Brain microvascular endothelial cell (primary cell): ENCODE measurements around the gene P2RY2.

Experiments
- DNase-seq: peaks from one replicate; pipeline ENCODE4 v3.0.0-alpha.2; 2020
- H3K27ac ChIP-seq: fragments of 250-450 bp; sonication (Bioruptor Pico); 2 replicates; pipeline ENCODE4 v1.5.1; 2020; ENCODE audit warnings: mild to moderate bottlenecking, moderate library complexity
- H3K27me3 ChIP-seq: fragments of 250-450 bp; sonication (Bioruptor Pico); replicated peaks from 2 replicates; pipeline ENCODE4 v1.5.1; 2020; ENCODE audit warnings: mild to moderate bottlenecking
- H3K36me3 ChIP-seq: fragments of 250-450 bp; sonication (Bioruptor Pico); replicated peaks from 2 replicates; pipeline ENCODE4 v1.5.1; 2020; ENCODE audit warnings: mild to moderate bottlenecking
- H3K4me3 ChIP-seq: 2 replicates; pipeline ENCODE4 v1.5.1; 2011; ENCODE audit warnings: low read depth, mild to moderate bottlenecking, control low read depth, low read length, moderate library complexity
- CTCF ChIP-seq: IDR thresholded peaks from 2 replicates; pipeline ENCODE4 v1.5.1; 2011; ENCODE audit warnings: low read depth, mild to moderate bottlenecking, moderate library complexity, low read length, control low read depth, inconsistent platforms; ENCODE audit errors: missing control alignments
- in situ Hi-C: cut with HindIII; loops from 2 replicates; pipeline ENCODE4 v1.10.0; 2017; ENCODE audit warnings: low sequenced_read_pairs, low pct_ligation_motif_present

The P2RY2 gene

GRCh38 chr11:73245461-73245860, 27.4 kb downstream of the P2RY2 start:
- DNase-seq = no peak
- no peak overlapping the region for H3K27ac ChIP-seq
- no peak for TF ChIP-seq CTCF
- H3K27me3 ChIP-seq = no peaks in the 10 kb centered on the region
- in situ Hi-C loops = no loop called here
- H3K36me3 ChIP-seq = no peaks in the 10 kb centered on the region
- no peak overlapping the region for H3K4me3 ChIP-seq

DNA sequence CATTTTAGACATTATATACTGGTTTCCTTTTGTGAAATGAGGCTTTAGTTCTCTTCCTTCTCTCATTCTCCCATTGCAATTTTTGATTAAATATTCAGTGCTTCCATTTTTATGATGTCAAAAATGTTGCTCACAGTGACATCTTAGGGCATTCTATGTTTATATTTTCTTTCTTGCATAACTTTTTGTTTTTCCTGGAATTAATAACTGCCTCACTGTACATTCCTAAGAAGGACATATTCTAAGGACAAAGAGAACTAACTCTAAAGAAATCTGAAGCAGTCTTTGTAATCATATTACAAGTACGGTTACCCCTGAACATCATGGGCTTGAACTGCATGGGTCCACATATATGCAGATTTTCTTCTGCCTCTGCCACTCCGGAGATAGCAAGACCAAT, 28.2 kb downstream of the P2RY2 start:
- H3K27ac ChIP-seq = no peak overlapping the region
- no peaks in the 10 kb centered on the region for H3K27me3 ChIP-seq
- TF ChIP-seq CTCF = no peak
- no peaks in the 10 kb centered on the region for H3K36me3 ChIP-seq
- no peak for DNase-seq
- no peak overlapping the region for H3K4me3 ChIP-seq
- in situ Hi-C loops = no loop called here

GRCh38 chr11:73248526-73249185, 30.6 kb downstream of the P2RY2 start:
- in situ Hi-C loops = no loop called here
- no peak for DNase-seq

GRCh38 chr11:73249304-73249703, 31.2 kb downstream of the P2RY2 start:
- Histone ChIP-seq H3K27me3 (no peaks in the 10 kb centered on the region), H3K27ac (no peak overlapping the region), H3K36me3 (no peaks in the 10 kb centered on the region), H3K4me3 (no peak overlapping the region)
- no peak for TF ChIP-seq CTCF
- in situ Hi-C loops = no loop called here
- DNase-seq = no peak

More at GRCh38 chr11:73248526-73249185, 30.6 kb downstream of the P2RY2 start:
- no peak overlapping the region for H3K27ac ChIP-seq
- no peak for TF ChIP-seq CTCF
- no peaks in the 10 kb centered on the region for H3K27me3 ChIP-seq
- no peak overlapping the region for H3K4me3 ChIP-seq
- no peaks in the 10 kb centered on the region for H3K36me3 ChIP-seq

- in situ Hi-C loops = no loop called here
- Histone ChIP-seq H3K4me3 (no peak overlapping the region), H3K27ac (no peak overlapping the region), H3K36me3 (no peaks in the 10 kb centered on the region), H3K27me3 (no peaks in the 10 kb centered on the region)
- TF ChIP-seq CTCF = no peak
- no peak for DNase-seq
Observed at GRCh38 chr11:73249853-73250783, 32.0 kb downstream of the P2RY2 start.
